Glutamatergic neuron (in vitro differentiated cells): ENCODE data around the gene ARHGAP10. TPM values are rescaled to one million over a fixed set of nuclear protein-coding genes. Genes with fewer than 3 reads are reported as not detected.

Experiments used
- DNase-seq: peaks from one replicate; pipeline ENCODE4 v3.0.0; 2022
- H3K27ac Mint-ChIP-seq: one replicate; pipeline ENCODE4 v1.8.0; 2020; ENCODE audit warnings: mild to moderate bottlenecking, mixed read lengths, inconsistent platforms; ENCODE audit not compliant: unreplicated experiment
- H3K27me3 Mint-ChIP-seq: one replicate; pipeline ENCODE4 v1.8.0; 2020; ENCODE audit warnings: mild to moderate bottlenecking, moderate library complexity, mixed read lengths, inconsistent platforms; ENCODE audit not compliant: unreplicated experiment
- H3K36me3 Mint-ChIP-seq: one replicate; pipeline ENCODE4 v1.8.0; 2020; ENCODE audit warnings: mild to moderate bottlenecking, mixed read lengths, inconsistent platforms; ENCODE audit not compliant: unreplicated experiment
- H3K4me1 Mint-ChIP-seq: one replicate; pipeline ENCODE4 v1.8.0; 2020; ENCODE audit warnings: mild to moderate bottlenecking, low read depth, mixed read lengths, inconsistent platforms; ENCODE audit not compliant: unreplicated experiment
- H3K4me3 Mint-ChIP-seq: one replicate; pipeline ENCODE4 v1.8.0; 2020; ENCODE audit warnings: mild to moderate bottlenecking, mixed read lengths, inconsistent platforms; ENCODE audit not compliant: unreplicated experiment
- H3K9me3 Mint-ChIP-seq: one replicate; pipeline ENCODE4 v1.8.0; 2020; ENCODE audit warnings: mild to moderate bottlenecking, moderate library complexity, mixed read lengths, inconsistent platforms; ENCODE audit not compliant: unreplicated experiment
- total RNA-seq: library from RNA; stranded (reverse); fragmentation: NEBNext Ultra II Directional; extraction: Animal tissue kit (Norgen Biotek cat#: 25700); gene quantifications from one replicate; pipeline ENCODE4 v1.2.1, GENCODE V29; 2021; ENCODE audit not compliant: unreplicated experiment
- TF ChIP-seq, protein P1 (sequence below): fragments of 200-600 bp; sonication (generic); IDR thresholded peaks from one replicate; pipeline ENCODE4 v1.5.0; 2021; ENCODE audit not compliant: partially characterized antibody, unreplicated experiment

Gene ARHGAP10
- total RNA-seq, 1 donor from 2014 or later = 19.7 TPM

DNA sequence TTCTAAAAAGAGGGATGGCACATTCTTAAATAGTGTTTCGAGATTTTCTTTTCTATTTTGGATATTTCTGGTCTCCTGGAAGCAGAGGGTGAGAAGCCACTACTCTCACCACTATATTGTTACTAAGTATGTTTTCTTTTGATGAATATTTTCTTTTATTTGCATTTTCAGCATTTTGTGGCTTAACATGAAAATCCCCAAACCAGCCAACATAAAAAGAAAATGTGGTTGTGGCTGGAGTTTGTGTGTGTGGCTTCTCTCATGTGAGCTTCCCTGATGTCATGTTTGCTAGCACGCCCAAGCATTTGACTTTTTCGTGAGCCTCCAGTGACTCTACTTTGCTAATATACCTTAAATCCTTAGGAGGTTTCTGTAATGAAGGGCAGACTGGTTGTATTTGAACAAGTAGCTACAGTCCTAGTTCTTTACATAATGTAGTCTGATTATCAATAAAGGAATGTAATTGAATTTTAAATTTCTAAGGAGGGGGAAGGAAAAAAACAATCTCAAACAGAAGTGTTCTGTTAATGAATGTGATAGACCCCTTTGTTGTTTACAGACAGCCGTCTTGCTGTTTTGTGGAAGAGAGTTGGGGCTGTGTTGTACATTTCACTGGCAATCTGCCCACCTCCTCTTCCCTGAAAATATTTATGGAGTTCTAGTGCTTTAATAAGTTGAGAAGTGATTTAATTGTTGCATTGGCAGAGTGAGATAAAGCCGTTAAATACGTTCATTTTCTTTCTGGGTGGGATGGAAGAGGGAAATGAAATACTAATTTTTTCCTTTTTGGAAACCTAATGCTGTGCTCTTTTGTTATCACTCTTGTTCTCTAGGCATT is 114.6 kb downstream of the ARHGAP10 start:
- H3K4me1 Mint-ChIP-seq = peaks cover 6% of the 10 kb centered on the region
- no peaks in the 10 kb centered on the region for H3K36me3 Mint-ChIP-seq
- peaks cover 2% of the 10 kb centered on the region for H3K27me3 Mint-ChIP-seq
- TF ChIP-seq, protein P1, sequence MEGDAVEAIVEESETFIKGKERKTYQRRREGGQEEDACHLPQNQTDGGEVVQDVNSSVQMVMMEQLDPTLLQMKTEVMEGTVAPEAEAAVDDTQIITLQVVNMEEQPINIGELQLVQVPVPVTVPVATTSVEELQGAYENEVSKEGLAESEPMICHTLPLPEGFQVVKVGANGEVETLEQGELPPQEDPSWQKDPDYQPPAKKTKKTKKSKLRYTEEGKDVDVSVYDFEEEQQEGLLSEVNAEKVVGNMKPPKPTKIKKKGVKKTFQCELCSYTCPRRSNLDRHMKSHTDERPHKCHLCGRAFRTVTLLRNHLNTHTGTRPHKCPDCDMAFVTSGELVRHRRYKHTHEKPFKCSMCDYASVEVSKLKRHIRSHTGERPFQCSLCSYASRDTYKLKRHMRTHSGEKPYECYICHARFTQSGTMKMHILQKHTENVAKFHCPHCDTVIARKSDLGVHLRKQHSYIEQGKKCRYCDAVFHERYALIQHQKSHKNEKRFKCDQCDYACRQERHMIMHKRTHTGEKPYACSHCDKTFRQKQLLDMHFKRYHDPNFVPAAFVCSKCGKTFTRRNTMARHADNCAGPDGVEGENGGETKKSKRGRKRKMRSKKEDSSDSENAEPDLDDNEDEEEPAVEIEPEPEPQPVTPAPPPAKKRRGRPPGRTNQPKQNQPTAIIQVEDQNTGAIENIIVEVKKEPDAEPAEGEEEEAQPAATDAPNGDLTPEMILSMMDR = no peak
- H3K27ac Mint-ChIP-seq = no peak overlapping the region
- DNase-seq = no peak
- peaks cover 2% of the 10 kb centered on the region for H3K9me3 Mint-ChIP-seq
- H3K4me3 Mint-ChIP-seq = no peak overlapping the region

DNA sequence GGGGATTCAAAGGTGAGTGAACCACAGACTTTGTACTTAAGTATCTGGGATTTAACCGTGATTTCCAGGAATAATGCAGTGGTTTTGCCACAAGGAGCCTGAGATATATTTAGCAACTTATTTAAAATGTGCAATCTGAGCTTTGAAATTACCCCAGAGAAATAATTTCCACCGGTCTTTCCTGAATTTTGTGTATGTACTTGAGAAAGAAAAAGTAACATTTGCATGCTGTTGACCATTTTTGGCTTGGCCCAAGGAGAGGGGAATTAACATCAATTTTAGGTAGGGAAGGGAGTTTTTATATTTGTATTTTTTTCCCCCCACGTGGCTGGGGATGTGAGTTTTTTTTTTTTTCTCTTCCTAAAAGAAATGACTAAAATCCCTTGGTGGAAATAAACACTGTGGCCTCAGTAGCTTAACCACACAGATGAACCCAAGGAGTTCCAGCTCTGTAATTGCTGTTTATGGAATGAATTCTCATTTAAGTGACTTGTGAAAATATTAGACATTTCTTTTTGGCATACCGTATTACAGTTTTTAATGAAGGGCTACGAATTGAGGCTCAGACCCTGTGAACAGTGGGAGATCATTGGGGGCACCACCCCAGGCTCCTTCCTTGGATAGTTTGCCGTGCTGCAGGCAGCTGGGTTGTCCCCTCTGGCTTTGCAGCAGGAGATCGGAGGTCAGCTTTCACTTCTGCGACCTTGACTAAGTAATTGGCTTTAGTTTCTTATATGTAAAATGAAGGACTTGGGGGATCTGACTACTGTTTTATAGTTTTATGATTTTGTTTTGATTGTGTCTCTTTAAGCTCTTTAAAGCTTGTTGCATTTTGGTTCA is 116.1 kb downstream of the ARHGAP10 start:
- Mint-ChIP-seq H3K9me3 (no peaks in the 10 kb centered on the region), H3K4me1 (peaks cover 6% of the 10 kb centered on the region), H3K36me3 (no peaks in the 10 kb centered on the region), H3K27me3 (no peaks in the 10 kb centered on the region), H3K4me3 (no peak overlapping the region), H3K27ac (no peak overlapping the region)
- no peak for DNase-seq
- TF ChIP-seq, protein P1 = no peak

DNA sequence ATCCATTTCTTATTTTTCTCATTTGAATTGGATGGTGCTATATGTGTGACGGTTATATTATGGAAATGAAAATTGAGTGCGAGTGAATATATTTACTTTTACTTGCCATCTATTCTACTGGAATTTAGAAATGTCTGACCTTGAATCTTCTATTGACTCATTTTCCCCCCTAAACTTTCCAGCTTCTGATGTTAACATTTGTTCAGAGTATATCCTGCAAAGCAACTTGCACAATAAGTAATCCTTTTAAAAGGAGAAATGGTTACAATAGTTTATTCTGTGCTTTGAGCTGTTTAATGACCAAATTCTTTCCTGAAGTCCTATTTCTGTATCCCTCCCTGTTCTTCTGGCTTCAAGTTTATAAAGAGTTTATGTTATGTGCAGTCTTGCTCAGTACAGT is 116.7 kb downstream of the ARHGAP10 start:
- Mint-ChIP-seq H3K27ac (no peak overlapping the region), H3K36me3 (no peaks in the 10 kb centered on the region), H3K4me3 (no peak overlapping the region), H3K4me1 (peaks cover 6% of the 10 kb centered on the region), H3K27me3 (no peaks in the 10 kb centered on the region), H3K9me3 (no peaks in the 10 kb centered on the region)
- no peak for DNase-seq
- TF ChIP-seq, protein P1 = no peak

DNA sequence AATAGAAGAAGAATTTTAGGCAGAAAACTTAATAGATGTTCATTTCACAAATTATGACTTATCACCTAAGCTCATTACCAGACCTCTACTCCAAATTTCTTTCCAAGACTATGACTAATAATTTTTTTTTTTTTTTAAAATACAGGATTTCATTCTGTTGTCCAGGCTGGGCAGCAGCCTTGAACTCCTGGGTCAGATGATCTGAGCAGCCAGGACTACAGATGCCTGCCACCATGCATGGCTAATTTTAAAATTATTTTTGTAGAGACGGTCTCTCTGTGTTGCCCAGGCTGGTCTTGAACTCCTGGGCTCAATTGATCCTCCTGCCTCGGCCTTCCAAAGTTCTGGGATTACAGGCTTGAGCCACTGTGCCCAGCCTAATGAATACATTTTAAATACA is 119.2 kb downstream of the ARHGAP10 start:
- H3K27ac Mint-ChIP-seq = no peak overlapping the region

More for the DNA sequence above, 119.2 kb downstream of the ARHGAP10 start:
- TF ChIP-seq, protein P1 = no peak
- H3K4me1 Mint-ChIP-seq = peaks cover 24% of the 10 kb centered on the region
- DNase-seq = no peak
- H3K36me3 Mint-ChIP-seq = no peaks in the 10 kb centered on the region
- H3K4me3 Mint-ChIP-seq = no peak overlapping the region
- no peaks in the 10 kb centered on the region for H3K9me3 Mint-ChIP-seq
- no peaks in the 10 kb centered on the region for H3K27me3 Mint-ChIP-seq
